Right forelimb (tissue), 1 donor: ENCODE measurements around the gene NMT2.
"Not testable (repeated sequence)": the region's sequence is repeated elsewhere in the genome, so short reads cannot be mapped to it uniquely, and the experiment has no call there.

Source experiments
- DNase-seq: peaks from one replicate; pipeline ENCODE4 v3.0.0-alpha.2; 2018

Gene NMT2

GRCh38 chr10:15168291-15168785, at the start of gene NMT2:
NMT2 (minus strand) TSS chr10:15168693; CDS start chr10:15168612, 81 bp downstream.
- no peak for DNase-seq

GRCh38 chr10:15216700-15217099, 48.2 kb upstream of the NMT2 start:
- DNase-seq, result no peak

- DNase-seq, result no peak
Measured at GRCh38 chr10:15214237-15214636, 45.7 kb upstream of the NMT2 start.

- no peak for DNase-seq
Measured at GRCh38 chr10:15213461-15213861, 45.0 kb upstream of the NMT2 start.

GRCh38 chr10:15211464-15211979, 43.0 kb upstream of the NMT2 start:
- no peak for DNase-seq

- no peak for DNase-seq
Measured at GRCh38 chr10:15210521-15210920, 42.0 kb upstream of the NMT2 start.

GRCh38 chr10:15209827-15210509, 41.5 kb upstream of the NMT2 start:
- peak; percentile 84 for DNase-seq

- DNase-seq, result no peak
Measured at GRCh38 chr10:15208221-15208620, 39.7 kb upstream of the NMT2 start.

GRCh38 chr10:15207410-15207809, 38.9 kb upstream of the NMT2 start:
- not testable (repeated sequence) for DNase-seq

GRCh38 chr10:15202639-15203038, 34.1 kb upstream of the NMT2 start:
- DNase-seq, result no peak

GRCh38 chr10:15202301-15202621, 33.8 kb upstream of the NMT2 start:
- DNase-seq, result not testable (repeated sequence)

- no peak for DNase-seq
Measured at GRCh38 chr10:15201589-15202300, 33.3 kb upstream of the NMT2 start.

- no peak for DNase-seq
Measured at GRCh38 chr10:15200626-15201025, 32.1 kb upstream of the NMT2 start.

- no peak for DNase-seq
Measured at GRCh38 chr10:15197911-15198310, 29.4 kb upstream of the NMT2 start.

- no peak for DNase-seq
Measured at GRCh38 chr10:15197276-15197675, 28.8 kb upstream of the NMT2 start.

GRCh38 chr10:15196021-15196834, 27.7 kb upstream of the NMT2 start:
- DNase-seq, result no peak

- DNase-seq, result no peak
Measured at GRCh38 chr10:15189133-15189885, 20.8 kb upstream of the NMT2 start.

- DNase-seq, result no peak
Measured at GRCh38 chr10:15188603-15189002, 20.1 kb upstream of the NMT2 start.

- DNase-seq, result no peak
Measured at GRCh38 chr10:15183689-15184481, 15.4 kb upstream of the NMT2 start.

- no peak for DNase-seq
Measured at GRCh38 chr10:15182540-15183207, 14.2 kb upstream of the NMT2 start.

- no peak for DNase-seq
Measured at GRCh38 chr10:15181576-15182156, 13.2 kb upstream of the NMT2 start.
